Lower lobe of right lung (tissue), 2 donors: ENCODE results near the gene ETS1. TPM values are rescaled to one million over a fixed set of nuclear protein-coding genes. Genes with fewer than 3 reads are reported as not detected.

Experiments
- ATAC-seq, 2 donors: fragments of 200-7000 bp; cut with Tn5 transposase; one replicate each; pipeline ENCODE4 v1.9.1; 2020 to 2022; ENCODE audit warnings: mild to moderate bottlenecking in 2 of 2, moderate library complexity in 2 of 2
- DNase-seq: peaks from one replicate; pipeline ENCODE4 v3.0.0-alpha.2; 2020
- H3K27ac ChIP-seq: fragments of 200-600 bp; one replicate; pipeline ENCODE4 v1.8.0; 2022
- H3K27me3 ChIP-seq: fragments of 200-600 bp; one replicate; pipeline ENCODE4 v1.8.0; 2022; ENCODE audit warnings: low read depth
- H3K36me3 ChIP-seq: fragments of 200-600 bp; one replicate; pipeline ENCODE4 v1.8.0; 2022; ENCODE audit warnings: mild to moderate bottlenecking
- H3K4me1 ChIP-seq: fragments of 200-600 bp; one replicate; pipeline ENCODE4 v1.8.0; 2022
- H3K4me3 ChIP-seq: fragments of 200-600 bp; one replicate; pipeline ENCODE4 v1.8.0; 2022; ENCODE audit warnings: mild to moderate bottlenecking
- H3K9me3 ChIP-seq: fragments of 200-600 bp; one replicate; pipeline ENCODE4 v1.8.0; 2022
- CTCF ChIP-seq: fragments of 200-600 bp; IDR thresholded peaks from one replicate; pipeline ENCODE4 v1.8.0; 2022; ENCODE audit warnings: antibody characterized with exemption, mild to moderate bottlenecking
- intact Hi-C: fragments of 100-400 bp; cut with DNase I; formaldehyde crosslinking; loops from one replicate; pipeline ENCODE4 v1.11.0; 2022
- total RNA-seq: library from RNA; stranded (reverse); fragmentation: NEBNext Ultra II Directional; extraction: Animal tissue kit (Norgen Biotek cat#: 25700); gene quantifications from one replicate; pipeline ENCODE4 v1.2.1, GENCODE V29; 2021
- donor health status: DM: no; HTN: yes; CAD: no; lungs with severe emphysema.

Gene ETS1
- total RNA-seq, 1 donor from 2014 or later, result 123 TPM

GRCh38 chr11:128532572-128533091, 54.7 kb downstream of the ETS1 start:
- no peak overlapping the region for H3K4me3 ChIP-seq
- H3K36me3 ChIP-seq, result no peaks in the 10 kb centered on the region
- no peaks in the 10 kb centered on the region for H3K9me3 ChIP-seq
- H3K4me1 ChIP-seq, result no peaks in the 10 kb centered on the region
- DNase-seq (no peak), ATAC-seq (no peak)
- no peak for TF ChIP-seq CTCF
- no peaks in the 10 kb centered on the region for H3K27me3 ChIP-seq
- intact Hi-C loops, result no loop called here
- no peak overlapping the region for H3K27ac ChIP-seq

GRCh38 chr11:128532016-128532571, 55.3 kb downstream of the ETS1 start:
- TF ChIP-seq CTCF, result no peak
- H3K36me3 ChIP-seq, result no peaks in the 10 kb centered on the region

GRCh38 chr11:128531588-128531987, 55.8 kb downstream of the ETS1 start:
- H3K27me3 ChIP-seq, result no peaks in the 10 kb centered on the region
- no peak for DNase-seq
- no peak overlapping the region for H3K4me3 ChIP-seq
- no peaks in the 10 kb centered on the region for H3K36me3 ChIP-seq
- no peak for ATAC-seq
- H3K27ac ChIP-seq, result no peak overlapping the region
- no peaks in the 10 kb centered on the region for H3K9me3 ChIP-seq
- no peaks in the 10 kb centered on the region for H3K4me1 ChIP-seq
- intact Hi-C loops, result no loop called here
- TF ChIP-seq CTCF, result no peak

More at GRCh38 chr11:128532016-128532571, 55.3 kb downstream of the ETS1 start:
- Histone ChIP-seq H3K27ac (no peak overlapping the region), H3K4me3 (no peak overlapping the region), H3K27me3 (no peaks in the 10 kb centered on the region), H3K9me3 (no peaks in the 10 kb centered on the region), H3K4me1 (no peaks in the 10 kb centered on the region)
- intact Hi-C loops, result no loop called here
- ATAC-seq (no peak), DNase-seq (no peak)

- Histone ChIP-seq H3K27ac (no peak overlapping the region), H3K4me3 (no peak overlapping the region), H3K9me3 (no peaks in the 10 kb centered on the region), H3K27me3 (no peaks in the 10 kb centered on the region), H3K36me3 (no peaks in the 10 kb centered on the region), H3K4me1 (peaks cover 7% of the 10 kb centered on the region)
- TF ChIP-seq CTCF, result no peak
- peak; percentile 51 to 56 for ATAC-seq
- no peak for DNase-seq
- intact Hi-C loops, result no loop called here
Measured at GRCh38 chr11:128530118-128531074, 57.0 kb downstream of the ETS1 start.

- Histone ChIP-seq H3K27me3 (no peaks in the 10 kb centered on the region), H3K36me3 (no peaks in the 10 kb centered on the region), H3K27ac (no peak overlapping the region), H3K4me3 (no peak overlapping the region), H3K9me3 (no peaks in the 10 kb centered on the region), H3K4me1 (peaks cover 26% of the 10 kb centered on the region)
- intact Hi-C loops, result no loop called here
- DNase-seq (no peak), ATAC-seq (no peak)
- no peak for TF ChIP-seq CTCF
Measured at GRCh38 chr11:128528294-128528693, 59.1 kb downstream of the ETS1 start.
